HCT116 (cell line): ENCODE results near the gene SEMA4D. TPM values are rescaled to one million over a fixed set of nuclear protein-coding genes. Genes with fewer than 3 reads are reported as not detected.

Experiments
- ATAC-seq: fragments of 200-7000 bp; cut with Tn5 transposase; 2 replicates; pipeline ENCODE4 v1.9.1; 2020; ENCODE audit warnings: mild to moderate bottlenecking, moderate library complexity
- BruUV-seq: library from RNA; stranded (reverse); fragments of 400-500 nt; replicated peaks from 2 replicates; lab custom pipeline; 2021; lab: Mats Ljungman, UMichigan
- CTCF ChIA-PET: fragments of 300-600 bp; sonication (Branson Sonifier 250); formaldehyde crosslinking; loops from one replicate; lab custom pipeline; 2021; ENCODE audit warnings: antibody characterized with exemption; lab: Charles Lee
- POLR2A ChIA-PET: fragments of 300-600, 350-600 bp; sonication (Branson Sonifier 250); formaldehyde crosslinking; loops from one replicate; lab custom pipeline; 2021; ENCODE audit warnings: antibody characterized with exemption; lab: Charles Lee
- RAD21 ChIA-PET, 2 experiments: fragments of 300-600 bp; sonication (Branson Sonifier 250); formaldehyde crosslinking; loops; one replicate each; lab custom pipeline; 2023; ENCODE audit warnings: low total read pairs in 2 of 2; ENCODE audit not compliant: uncharacterized antibody in 2 of 2, unreplicated experiment in 2 of 2, low non-redundant PET in 1 of 2; lab: Charles Lee
- DNase-seq: peaks from one replicate; pipeline ENCODE4 v3.0.0-alpha.2; 2010; ENCODE audit warnings: low read depth, low spot score
- H2AFZ ChIP-seq: fragments of 200-600 bp; shearing (Covaris generic), sonication (generic); 2 replicates; pipeline ENCODE4 v1.6.1; 2017; ENCODE audit warnings: low read depth, mixed run types, mixed read lengths, antibody characterized with exemption, low read length; ENCODE audit not compliant: poor library complexity, severe bottlenecking
- H3K27ac ChIP-seq: 2 replicates; pipeline ENCODE4 v1.5.1; 2012; ENCODE audit warnings: low read depth, low read length
- H3K27me3 ChIP-seq: fragments of 200-600 bp; sonication (generic); 2 replicates; pipeline ENCODE4 v1.6.1; 2016; ENCODE audit warnings: mixed run types, low read length, mixed read lengths; ENCODE audit not compliant: insufficient read depth
- H3K36me3 ChIP-seq, 2 experiments: fragments of 200-500 bp in 1 of 2; fragments of 200-600 bp in 1 of 2; sonication (Bioruptor generic) in 1 of 2; sonication (generic) in 1 of 2; 2 replicates each; pipeline versions ENCODE4 v1.5.1 to v1.6.1; 2014 to 2016; ENCODE audit warnings: low read length in 2 of 2, inconsistent platforms in 1 of 2, mixed read lengths in 1 of 2, mixed run types in 1 of 2; ENCODE audit not compliant: insufficient read depth in 2 of 2, control insufficient read depth in 1 of 2
- H3K4me1 ChIP-seq, 2 experiments: fragments of 200-600 bp in 1 of 2; sonication (generic) in 1 of 2; 2 replicates each; pipeline versions ENCODE4 v1.5.1 to v1.6.1; 2012 to 2017; ENCODE audit warnings: low read length in 2 of 2, inconsistent platforms in 1 of 2, mild to moderate bottlenecking in 1 of 2, mixed read lengths in 1 of 2, mixed run types in 1 of 2, moderate library complexity in 1 of 2; ENCODE audit not compliant: insufficient read depth in 2 of 2, control insufficient read depth in 1 of 2
- H3K4me2 ChIP-seq: fragments of 200-600 bp; sonication (generic); 2 replicates; pipeline ENCODE4 v1.6.1; 2017; ENCODE audit warnings: mixed run types, low read length, mixed read lengths
- H3K4me3 ChIP-seq, 2 experiments: fragments of 200-600 bp in 1 of 2; sonication (generic) in 1 of 2; replicated peaks in 1 of 2; 2 replicates each; pipeline ENCODE4 v1.5.1; 2011 to 2016; ENCODE audit warnings: low read length in 2 of 2, control low read depth in 1 of 2, low read depth in 1 of 2, mild to moderate bottlenecking in 1 of 2, mixed read lengths in 1 of 2, mixed run types in 1 of 2
- H3K79me2 ChIP-seq: fragments of 200-600 bp; sonication (generic); 2 replicates; pipeline ENCODE4 v1.6.1; 2017; ENCODE audit warnings: mild to moderate bottlenecking, mixed run types, low read length, moderate library complexity, mixed read lengths; ENCODE audit not compliant: insufficient read depth
- H3K9ac ChIP-seq: fragments of 200-600 bp; sonication (generic); 2 replicates; pipeline ENCODE4 v1.6.1; 2016; ENCODE audit warnings: low read length, mixed read lengths
- H3K9me2 ChIP-seq: fragments of 200-600 bp; sonication (generic), shearing (Covaris generic); 2 replicates; pipeline ENCODE4 v1.6.1; 2017; ENCODE audit warnings: mixed run types, mild to moderate bottlenecking, moderate library complexity; ENCODE audit not compliant: insufficient read depth
- H3K9me3 ChIP-seq, 2 experiments: fragments of 200-500 bp in 1 of 2; fragments of 200-600 bp in 1 of 2; sonication (Bioruptor generic) in 1 of 2; sonication (generic) in 1 of 2; 2 replicates each; pipeline ENCODE4 v1.6.1; 2014 to 2017; ENCODE audit warnings: low read length in 2 of 2, mixed read lengths in 2 of 2, inconsistent platforms in 1 of 2, low read depth in 1 of 2, mild to moderate bottlenecking in 1 of 2, mixed run types in 1 of 2, moderate library complexity in 1 of 2; ENCODE audit not compliant: control insufficient read depth in 1 of 2, insufficient read depth in 1 of 2
- H4K20me1 ChIP-seq: fragments of 200-600 bp; sonication (generic), shearing (Covaris generic); 2 replicates; pipeline ENCODE4 v1.6.1; 2017; ENCODE audit warnings: mixed run types, mild to moderate bottlenecking, moderate library complexity; ENCODE audit not compliant: insufficient read depth
- ATF3 ChIP-seq: IDR thresholded peaks from 2 replicates; pipeline ENCODE4 v1.6.1; 2012
- CBX3 ChIP-seq: IDR thresholded peaks from 2 replicates; pipeline ENCODE4 v1.6.1; 2012; ENCODE audit warnings: low read depth
- CEBPB ChIP-seq: IDR thresholded peaks from 2 replicates; pipeline ENCODE4 v1.6.1; 2012; ENCODE audit warnings: low read depth
- EGR1 ChIP-seq: IDR thresholded peaks from 2 replicates; pipeline ENCODE4 v1.6.1; 2012; ENCODE audit warnings: low read depth
- ELF1 ChIP-seq: IDR thresholded peaks from 2 replicates; pipeline ENCODE4 v1.6.1; 2012; ENCODE audit warnings: low read depth, borderline replicate concordance
- EZH2 ChIP-seq: fragments of 200-600 bp; sonication (generic); IDR thresholded peaks from 2 replicates; pipeline ENCODE4 v1.6.1; 2017; ENCODE audit warnings: antibody characterized with exemption, mixed run types
- EZH2phosphoT487 ChIP-seq: fragments of 200-600 bp; IDR thresholded peaks from 2 replicates; pipeline ENCODE4 v1.6.1; 2018; ENCODE audit warnings: antibody characterized with exemption, borderline replicate concordance
- FOSL1 ChIP-seq: IDR thresholded peaks from 2 replicates; pipeline ENCODE4 v1.6.1; 2012; ENCODE audit warnings: low read depth
- JUND ChIP-seq: IDR thresholded peaks from 2 replicates; pipeline ENCODE4 v1.6.1; 2012
- MAX ChIP-seq: IDR thresholded peaks from 2 replicates; pipeline ENCODE4 v1.6.1; 2012
- POLR2A ChIP-seq: IDR thresholded peaks from 2 replicates; pipeline ENCODE4 v1.7.0; 2011; ENCODE audit warnings: borderline replicate concordance; ENCODE audit not compliant: insufficient read depth, insufficient read length; ENCODE audit errors: extremely low read depth
- POLR2AphosphoS5 ChIP-seq: IDR thresholded peaks from 2 replicates; pipeline ENCODE4 v1.6.1; 2011; ENCODE audit warnings: mild to moderate bottlenecking, low read depth, low read length, moderate library complexity
- RAD21 ChIP-seq: IDR thresholded peaks from 2 replicates; pipeline ENCODE4 v1.6.1; 2012; ENCODE audit warnings: low read depth, mild to moderate bottlenecking
- SIN3A ChIP-seq: IDR thresholded peaks from 2 replicates; pipeline ENCODE4 v1.6.1; 2012; ENCODE audit warnings: low read depth
- TCF7L2 ChIP-seq: IDR thresholded peaks from 2 replicates; pipeline ENCODE4 v1.7.0; 2011; ENCODE audit warnings: borderline replicate concordance, inconsistent platforms; ENCODE audit not compliant: insufficient read depth, insufficient read length; ENCODE audit errors: extremely low read depth
- ZFX ChIP-seq: fragments of 450-650 bp; IDR thresholded peaks from 2 replicates; pipeline ENCODE4 v1.6.1; 2017
- ZNF274 ChIP-seq: fragments of 200-500 bp; sonication (Bioruptor generic); IDR thresholded peaks from 2 replicates; pipeline ENCODE4 v1.6.1; 2014; ENCODE audit warnings: mild to moderate bottlenecking, low read depth, low read length, inconsistent platforms
- intact Hi-C: fragments of 100-400 bp; cut with micrococcal nuclease; formaldehyde crosslinking; loops from 2 replicates; pipeline ENCODE4 v1.10.0; 2022
- total RNA-seq: library from RNA; stranded (reverse); gene quantifications from one replicate; pipeline ENCODE4 v1.2.1, GENCODE V29; 2021; ENCODE audit not compliant: unreplicated experiment
- TF ChIP-seq, protein P1 (sequence below), 3 experiments: fragments of 200-600 bp in 1 of 3; sonication (generic) in 1 of 3; IDR thresholded peaks in 2 of 3; conservative IDR thresholded peaks in 1 of 3; 2 replicates each; pipeline ENCODE4 v1.5.1; 2012 to 2017; ENCODE audit warnings: low read depth in 2 of 3, low read length in 2 of 3, antibody characterized with exemption in 1 of 3, borderline replicate concordance in 1 of 3, control low read depth in 1 of 3, mild to moderate bottlenecking in 1 of 3, mixed read lengths in 1 of 3, mixed run types in 1 of 3, moderate library complexity in 1 of 3; ENCODE audit not compliant: insufficient read depth in 1 of 3
- TF ChIP-seq, protein P2 (sequence below): IDR thresholded peaks from 2 replicates; pipeline ENCODE4 v1.6.1; 2012; ENCODE audit warnings: low read depth

Gene SEMA4D
- total RNA-seq, 1 experiment from 2014 or later, result 32.0 TPM

- Histone ChIP-seq H3K4me3 (no peak overlapping the region), H3K27ac (no peak overlapping the region), H3K79me2 (no peaks in the 10 kb centered on the region), H3K4me1 (peaks cover 0 to 6% of the 10 kb centered on the region in 2 experiments; a peak in 1 of 4 replicates), H3K9me3 (no peaks in the 10 kb centered on the region), H4K20me1 (no peaks in the 10 kb centered on the region), H3K27me3 (no peaks in the 10 kb centered on the region), H3K36me3 (no peaks in the 10 kb centered on the region), H3K4me2 (no peak overlapping the region), H3K9ac (no peak overlapping the region), H2AFZ (no peak overlapping the region), H3K9me2 (no peaks in the 10 kb centered on the region)
- DNase-seq (no peak), ATAC-seq (no peak)
- BruUV-seq, result no TSS peak
- ChIA-PET CTCF (no interaction called here), RAD21 (no interaction called here), POLR2A (no interaction called here)
- TF ChIP-seq ATF3 (no peak), POLR2A (no peak), CBX3 (no peak), TCF7L2 (no peak), JUND (no peak), EGR1 (no peak), ZFX (no peak), FOSL1 (no peak), POLR2AphosphoS5 (no peak), RAD21 (no peak), SIN3A (no peak), MAX (no peak), ZNF274 (no peak), EZH2phosphoT487 (no peak), CEBPB (no peak), EZH2 (no peak), ELF1 (no peak)
- TF ChIP-seq, protein P1, sequence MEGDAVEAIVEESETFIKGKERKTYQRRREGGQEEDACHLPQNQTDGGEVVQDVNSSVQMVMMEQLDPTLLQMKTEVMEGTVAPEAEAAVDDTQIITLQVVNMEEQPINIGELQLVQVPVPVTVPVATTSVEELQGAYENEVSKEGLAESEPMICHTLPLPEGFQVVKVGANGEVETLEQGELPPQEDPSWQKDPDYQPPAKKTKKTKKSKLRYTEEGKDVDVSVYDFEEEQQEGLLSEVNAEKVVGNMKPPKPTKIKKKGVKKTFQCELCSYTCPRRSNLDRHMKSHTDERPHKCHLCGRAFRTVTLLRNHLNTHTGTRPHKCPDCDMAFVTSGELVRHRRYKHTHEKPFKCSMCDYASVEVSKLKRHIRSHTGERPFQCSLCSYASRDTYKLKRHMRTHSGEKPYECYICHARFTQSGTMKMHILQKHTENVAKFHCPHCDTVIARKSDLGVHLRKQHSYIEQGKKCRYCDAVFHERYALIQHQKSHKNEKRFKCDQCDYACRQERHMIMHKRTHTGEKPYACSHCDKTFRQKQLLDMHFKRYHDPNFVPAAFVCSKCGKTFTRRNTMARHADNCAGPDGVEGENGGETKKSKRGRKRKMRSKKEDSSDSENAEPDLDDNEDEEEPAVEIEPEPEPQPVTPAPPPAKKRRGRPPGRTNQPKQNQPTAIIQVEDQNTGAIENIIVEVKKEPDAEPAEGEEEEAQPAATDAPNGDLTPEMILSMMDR (IDR thresholded peaks at IDR 0.05 in 2 of 3, conservative IDR thresholded peaks at IDR 0.05 in 1 of 3; ENCODE audit: borderline replicate concordance in 1 of 3, insufficient read depth in 1 of 3, low read depth in 2 of 3, low read length in 2 of 3), result no peak
- TF ChIP-seq, protein P2, sequence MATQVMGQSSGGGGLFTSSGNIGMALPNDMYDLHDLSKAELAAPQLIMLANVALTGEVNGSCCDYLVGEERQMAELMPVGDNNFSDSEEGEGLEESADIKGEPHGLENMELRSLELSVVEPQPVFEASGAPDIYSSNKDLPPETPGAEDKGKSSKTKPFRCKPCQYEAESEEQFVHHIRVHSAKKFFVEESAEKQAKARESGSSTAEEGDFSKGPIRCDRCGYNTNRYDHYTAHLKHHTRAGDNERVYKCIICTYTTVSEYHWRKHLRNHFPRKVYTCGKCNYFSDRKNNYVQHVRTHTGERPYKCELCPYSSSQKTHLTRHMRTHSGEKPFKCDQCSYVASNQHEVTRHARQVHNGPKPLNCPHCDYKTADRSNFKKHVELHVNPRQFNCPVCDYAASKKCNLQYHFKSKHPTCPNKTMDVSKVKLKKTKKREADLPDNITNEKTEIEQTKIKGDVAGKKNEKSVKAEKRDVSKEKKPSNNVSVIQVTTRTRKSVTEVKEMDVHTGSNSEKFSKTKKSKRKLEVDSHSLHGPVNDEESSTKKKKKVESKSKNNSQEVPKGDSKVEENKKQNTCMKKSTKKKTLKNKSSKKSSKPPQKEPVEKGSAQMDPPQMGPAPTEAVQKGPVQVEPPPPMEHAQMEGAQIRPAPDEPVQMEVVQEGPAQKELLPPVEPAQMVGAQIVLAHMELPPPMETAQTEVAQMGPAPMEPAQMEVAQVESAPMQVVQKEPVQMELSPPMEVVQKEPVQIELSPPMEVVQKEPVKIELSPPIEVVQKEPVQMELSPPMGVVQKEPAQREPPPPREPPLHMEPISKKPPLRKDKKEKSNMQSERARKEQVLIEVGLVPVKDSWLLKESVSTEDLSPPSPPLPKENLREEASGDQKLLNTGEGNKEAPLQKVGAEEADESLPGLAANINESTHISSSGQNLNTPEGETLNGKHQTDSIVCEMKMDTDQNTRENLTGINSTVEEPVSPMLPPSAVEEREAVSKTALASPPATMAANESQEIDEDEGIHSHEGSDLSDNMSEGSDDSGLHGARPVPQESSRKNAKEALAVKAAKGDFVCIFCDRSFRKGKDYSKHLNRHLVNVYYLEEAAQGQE, result no peak
- intact Hi-C loops, result no loop called here
These were observed 88.4 kb downstream of the SEMA4D start for GRCh38 chr9:89409466-89409865.
